Measurements from ENCODE around the gene LTB4R2. TPM values are rescaled to one million over a fixed set of nuclear protein-coding genes. Genes with fewer than 3 reads are reported as not detected.

Gene LTB4R2
- total and polyA plus RNA-seq, 2 donors (not counting 1 experiment from before 2014, with no cell fraction given) = 10.7 to 11.7 TPM

DNA sequence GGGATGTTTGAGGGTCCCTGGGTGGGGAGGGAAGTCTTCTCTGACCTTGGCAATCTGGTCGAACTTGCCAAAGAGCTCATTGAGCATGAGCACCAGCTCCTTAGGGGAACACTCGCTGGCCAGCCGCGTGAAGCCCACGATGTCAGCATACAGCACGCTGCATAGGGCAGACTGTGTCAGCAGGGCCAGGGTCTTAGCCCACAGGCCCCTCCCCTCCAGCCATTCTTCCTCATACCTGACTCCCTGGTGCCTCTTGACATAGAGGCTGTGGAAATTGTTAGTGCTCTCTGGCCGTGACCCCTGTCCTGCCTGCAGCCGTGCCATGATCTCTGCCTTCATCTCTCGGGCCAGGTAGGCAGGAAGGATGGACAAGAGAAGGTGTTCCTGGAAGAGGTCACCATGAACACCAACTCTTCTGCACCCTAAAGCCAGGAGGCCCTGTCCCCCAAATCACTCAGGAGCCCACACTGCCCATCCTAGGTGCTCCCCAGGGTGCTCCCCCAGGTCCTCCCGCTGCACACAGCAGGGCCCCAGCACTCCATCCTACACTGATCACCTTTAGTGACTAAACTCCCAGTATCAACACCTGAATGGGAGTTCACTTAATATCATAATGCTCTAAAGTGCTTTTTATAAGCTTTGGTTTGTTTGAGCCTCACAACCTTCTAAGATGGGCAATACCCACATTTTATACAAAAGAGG lies 21.2 kb downstream of the LTB4R2 start:
- no peak for TF ChIP-seq EZH2 (IDR thresholded peaks at IDR 0.05; ENCODE audit: borderline replicate concordance, insufficient read depth, low read depth, low read length, poor library complexity, severe bottlenecking)
- no peak for TF ChIP-seq CTCF (IDR thresholded peaks at IDR 0.05)
- POLR2A ChIA-PET = interaction anchor here (0.8 to 1.4 kb wide), 3 partner anchors 34 to 89 kb away, joined by 3 to 6 read pairs (median 4); partner anchors contain the start of gene TINF2
- H3K9me3 Mint-ChIP-seq (ENCODE audit: insufficient read depth) = no peaks in the 10 kb centered on the region
- H3K36me3 ChIP-seq (replicated peaks in 1 of 2; ENCODE audit: control extremely low read depth in 1 of 2, control insufficient read depth in 1 of 2, extremely low read depth in 1 of 2, insufficient read depth in 2 of 2, low read length in 1 of 2) = peaks cover 0 to 2% of the 10 kb centered on the region in 2 experiments
- CTCF ChIA-PET = interaction anchor here (1.3 to 16.1 kb wide), 8 partner anchors 15 to 136 kb away, joined by 4 to 650 read pairs (median 51); partner anchors contain the start of genes CBLN3, CIDEB, DHRS1 and KHNYN
- H3K27me3 ChIP-seq (replicated peaks in 1 of 4; ENCODE audit: control extremely low read depth in 1 of 4, control insufficient read depth in 3 of 4, insufficient read depth in 4 of 4, low read length in 3 of 4) = peaks cover 0 to 33% (median 19%) of the 10 kb centered on the region in 4 experiments
- intact Hi-C loops (cut with micrococcal nuclease) = loop anchor here (10.0 kb wide), 1 partner anchor 344 kb away; no protein-coding TSS in a partner anchor
- no peak overlapping the region for H3K4me3 ChIP-seq (ENCODE audit: control extremely low read depth in 1 of 5, extremely low read depth in 1 of 5, insufficient read depth in 1 of 5, low read depth in 2 of 5, low read length in 4 of 5)
- WGBS (ENCODE audit: insufficient coverage) = 95% methylated on average over 4 of the region's 10 CpGs
- ATAC-seq (ENCODE audit: low read depth) (no peak), DNase-seq (peak; percentile 17)
- peaks cover 12% of the 10 kb centered on the region for H4K20me1 ChIP-seq (ENCODE audit: control insufficient read depth, insufficient read depth, low read length, poor library complexity, severe bottlenecking)
- no peak overlapping the region for H2AFZ ChIP-seq (ENCODE audit: insufficient read depth, low read depth, low read length, poor library complexity, severe bottlenecking)
- peaks cover 0 to 9% (median 0%) of the 10 kb centered on the region in 3 donors for H3K9me3 ChIP-seq (ENCODE audit: control extremely low read depth in 1 of 3, control insufficient read depth in 2 of 3, insufficient read depth in 1 of 3, low read length in 2 of 3)
- H3K27ac ChIP-seq (ENCODE audit: low read length in 2 of 2) = no peak overlapping the region
- no peak overlapping the region for H3K4me3 Mint-ChIP-seq
- H3K4me1 ChIP-seq (ENCODE audit: control insufficient read depth in 2 of 2, insufficient read depth in 2 of 2, low read length in 2 of 2) = peaks cover 42 to 47% of the 10 kb centered on the region in 2 donors
- H3K4me2 ChIP-seq (replicated peaks; ENCODE audit: low read depth, low read length, poor library complexity, severe bottlenecking) = no peak overlapping the region
- H3K27ac Mint-ChIP-seq = peak overlapping the region; percentile 21
- H3K79me2 ChIP-seq (ENCODE audit: control insufficient read depth, insufficient read depth, low read length) = peaks cover 4% of the 10 kb centered on the region
- peaks cover 17% of the 10 kb centered on the region for H3K27me3 Mint-ChIP-seq
- H3K4me1 Mint-ChIP-seq = peaks cover 44% of the 10 kb centered on the region
- H3K9ac ChIP-seq (ENCODE audit: low read length) = no peak overlapping the region

All from B cell (primary cell).